ENCODE measurements around the gene PRDX6.

The PRDX6 gene

DNA sequence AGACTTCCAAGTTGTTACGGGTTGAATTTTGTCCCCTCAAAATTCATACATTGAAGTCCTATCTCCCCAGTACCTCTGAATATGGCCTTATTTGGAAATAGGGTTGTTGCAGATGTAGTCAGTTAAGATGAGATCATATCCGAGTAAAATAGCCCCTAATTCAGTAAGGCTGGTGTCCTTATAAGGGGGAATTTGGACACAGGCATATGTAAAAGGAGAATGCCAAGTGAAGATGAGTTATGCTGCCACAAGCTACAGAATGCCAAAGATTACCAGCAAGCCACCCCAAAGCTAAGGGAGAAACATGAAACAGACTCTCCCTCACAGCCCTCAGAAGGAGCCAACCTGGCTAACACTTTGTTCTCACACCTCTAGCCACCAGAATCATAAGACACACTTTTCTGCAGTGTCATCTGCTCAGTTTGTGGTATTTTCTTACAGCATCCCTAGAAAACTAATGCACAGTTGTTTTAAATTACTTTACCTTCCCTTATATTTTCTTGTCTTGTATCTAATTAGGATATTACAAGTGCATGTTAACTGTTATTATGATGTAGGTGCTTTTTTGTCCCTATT lies 43.3 kb upstream of the PRDX6 start:
- H3K27ac ChIP-seq, result no peak overlapping the region
- no peak for DNase-seq
- H3K36me3 ChIP-seq, result peaks cover 3% of the 10 kb centered on the region
- H3K27me3 ChIP-seq (ENCODE audit: insufficient read depth, low read depth, severe bottlenecking), result no peaks in the 10 kb centered on the region
- no peak for TF ChIP-seq CTCF (IDR thresholded peaks at IDR 0.05; ENCODE audit: low read depth, low read length)
- H3K4me3 ChIP-seq (ENCODE audit: low read depth, low read length), result no peak overlapping the region
- no peaks in the 10 kb centered on the region for H3K9me3 ChIP-seq (ENCODE audit: severe bottlenecking)

DNA sequence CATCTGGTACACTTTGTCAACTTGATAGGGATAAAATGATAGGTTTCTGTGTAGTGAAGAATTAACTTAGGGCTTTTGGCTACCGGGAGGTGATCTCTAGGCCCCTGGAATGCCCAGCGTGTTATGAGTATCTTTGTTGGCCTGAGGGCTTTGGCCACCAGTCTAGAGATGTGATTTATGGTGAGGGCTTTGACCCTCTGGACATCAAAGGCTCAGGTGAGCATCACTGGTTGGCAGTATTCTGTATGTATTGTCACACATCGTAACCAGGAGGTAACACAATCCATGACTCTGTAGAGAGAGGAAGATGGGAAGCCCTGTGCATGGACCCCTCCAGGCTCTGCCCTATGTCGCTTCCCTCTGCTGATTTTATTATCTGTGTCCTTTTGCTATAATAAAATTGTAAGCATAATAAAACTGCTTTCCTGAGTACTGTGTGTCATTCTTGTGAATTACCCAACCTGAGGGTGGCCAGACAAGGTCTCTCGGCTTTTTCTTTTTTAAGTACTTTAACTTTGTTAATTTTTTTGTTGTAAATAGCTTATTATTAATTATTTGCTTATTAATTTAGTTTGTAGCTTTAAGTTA lies 40.2 kb upstream of the PRDX6 start:
- Histone ChIP-seq H3K36me3 (peaks cover 4% of the 10 kb centered on the region), H3K27me3 (ENCODE audit: insufficient read depth, low read depth, severe bottlenecking) (no peaks in the 10 kb centered on the region), H3K27ac (no peak overlapping the region), H3K4me3 (ENCODE audit: low read depth, low read length) (no peak overlapping the region), H3K9me3 (ENCODE audit: severe bottlenecking) (no peaks in the 10 kb centered on the region)
- no peak for DNase-seq
- TF ChIP-seq CTCF (IDR thresholded peaks at IDR 0.05; ENCODE audit: low read depth, low read length), result no peak

GRCh38 chr1:173438675-173439074 lies 38.5 kb upstream of the PRDX6 start:
- Histone ChIP-seq H3K27me3 (ENCODE audit: insufficient read depth, low read depth, severe bottlenecking) (no peaks in the 10 kb centered on the region), H3K36me3 (peaks cover 4% of the 10 kb centered on the region), H3K9me3 (ENCODE audit: severe bottlenecking) (no peaks in the 10 kb centered on the region), H3K27ac (no peak overlapping the region), H3K4me3 (ENCODE audit: low read depth, low read length) (no peak overlapping the region)
- TF ChIP-seq CTCF (IDR thresholded peaks at IDR 0.05; ENCODE audit: low read depth, low read length), result no peak
- no peak for DNase-seq

DNA sequence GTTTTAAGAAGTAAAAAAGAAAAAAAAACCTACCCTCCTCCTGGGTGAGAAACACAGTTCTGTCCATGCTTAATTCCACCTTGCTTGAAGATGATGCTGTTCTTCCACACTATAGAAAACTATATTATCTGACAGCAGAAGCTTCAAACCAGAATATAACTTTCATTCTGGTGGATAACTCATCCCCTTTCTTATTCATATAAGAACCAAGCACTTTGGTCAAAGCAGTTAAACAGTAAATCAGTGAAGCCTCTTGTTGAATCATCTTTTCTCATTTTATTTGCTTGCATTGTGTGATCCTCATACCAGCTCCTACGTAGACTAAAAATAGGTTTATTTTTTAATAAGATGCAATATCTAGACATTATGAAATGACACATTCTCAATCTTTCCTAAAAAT lies 36.7 kb upstream of the PRDX6 start:
- TF ChIP-seq CTCF (IDR thresholded peaks at IDR 0.05; ENCODE audit: low read depth, low read length), result no peak
- H3K27me3 ChIP-seq (ENCODE audit: insufficient read depth, low read depth, severe bottlenecking), result no peaks in the 10 kb centered on the region
- no peak overlapping the region for H3K4me3 ChIP-seq (ENCODE audit: low read depth, low read length)

GRCh38 chr1:173444757-173445156 lies 32.4 kb upstream of the PRDX6 start:
- peak; percentile 32 for DNase-seq
- peaks cover 13% of the 10 kb centered on the region for H3K36me3 ChIP-seq
- TF ChIP-seq CTCF (IDR thresholded peaks at IDR 0.05; ENCODE audit: low read depth, low read length), result no peak
- peaks cover 14% of the 10 kb centered on the region for H3K9me3 ChIP-seq (ENCODE audit: severe bottlenecking)
- H3K27me3 ChIP-seq (ENCODE audit: insufficient read depth, low read depth, severe bottlenecking), result no peaks in the 10 kb centered on the region
- H3K4me3 ChIP-seq (ENCODE audit: low read depth, low read length), result peak overlapping the region; percentile 27
- peak overlapping the region; percentile 83 for H3K27ac ChIP-seq

More for the DNA sequence above, 36.7 kb upstream of the PRDX6 start:
- Histone ChIP-seq H3K36me3 (peaks cover 4% of the 10 kb centered on the region), H3K27ac (no peak overlapping the region), H3K9me3 (ENCODE audit: severe bottlenecking) (no peaks in the 10 kb centered on the region)
- DNase-seq, result no peak

GRCh38 chr1:173445164-173445563 lies 32.0 kb upstream of the PRDX6 start:
- DNase-seq, result peak; percentile 91
- peaks cover 14% of the 10 kb centered on the region for H3K9me3 ChIP-seq (ENCODE audit: severe bottlenecking)
- no peaks in the 10 kb centered on the region for H3K27me3 ChIP-seq (ENCODE audit: insufficient read depth, low read depth, severe bottlenecking)
- TF ChIP-seq CTCF (IDR thresholded peaks at IDR 0.05; ENCODE audit: low read depth, low read length), result no peak
- peak overlapping the region; percentile 83 for H3K27ac ChIP-seq
- H3K36me3 ChIP-seq, result peaks cover 13% of the 10 kb centered on the region
- H3K4me3 ChIP-seq (ENCODE audit: low read depth, low read length), result peak overlapping the region; percentile 28
